ENCODE measurements around the gene MRGPRE.

The MRGPRE gene

DNA sequence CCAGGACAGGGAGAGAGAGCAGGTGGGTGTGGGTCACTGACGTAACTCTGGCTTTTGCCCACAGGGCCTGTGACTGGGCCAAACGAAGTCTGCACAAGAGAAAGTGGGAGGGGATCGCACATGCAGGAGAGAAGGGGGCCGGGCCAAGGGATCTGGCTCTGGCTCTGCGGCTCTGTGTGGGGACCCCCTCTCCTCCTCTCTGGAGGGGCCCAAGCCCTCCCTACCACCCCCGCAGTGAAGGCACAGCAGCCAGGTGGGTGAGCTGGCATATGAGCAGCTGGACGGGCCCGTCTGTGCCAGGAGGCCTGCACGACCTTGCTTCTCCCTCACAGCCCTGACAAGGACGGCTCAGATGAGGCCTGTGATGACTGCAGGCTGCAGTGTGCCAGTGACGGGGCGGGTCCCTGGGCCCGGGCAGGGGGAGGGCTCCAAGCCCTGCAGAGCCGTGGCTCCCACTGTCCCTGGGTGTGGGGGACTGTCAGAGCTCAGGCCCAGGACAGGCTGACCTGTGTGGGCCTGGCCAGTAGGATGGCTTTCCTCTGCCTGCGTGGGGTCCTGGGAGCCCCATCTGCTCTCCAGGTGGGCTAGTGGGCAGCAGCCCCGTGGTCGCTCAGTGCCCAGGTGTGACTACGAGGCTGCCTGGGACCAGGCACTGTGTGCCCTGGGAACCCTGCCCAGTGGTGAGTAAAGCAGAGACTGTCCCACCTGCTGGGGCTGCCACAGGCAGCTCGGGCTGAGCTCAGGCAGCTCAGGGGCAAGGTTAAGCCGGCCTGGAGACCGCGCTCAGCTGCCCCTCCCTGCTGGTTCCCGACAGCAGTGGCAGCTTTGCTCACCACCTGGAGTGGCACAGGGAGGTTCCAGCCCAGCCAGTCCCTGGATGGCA lies 35.8 kb downstream of the MRGPRE start:
- no peak for TF ChIP-seq ZNF274 (IDR thresholded peaks at IDR 0.05; ENCODE audit: low read depth, low read length)
- TF ChIP-seq SUZ12 (IDR thresholded peaks at IDR 0.05; ENCODE audit: extremely low read depth, insufficient read depth, insufficient read length) = no peak
- TF ChIP-seq YY1 (IDR thresholded peaks at IDR 0.05; ENCODE audit: insufficient read depth, insufficient read length) = no peak

GRCh38 chr11:3195251-3196160 lies 36.7 kb downstream of the MRGPRE start:
- TF ChIP-seq ZNF274 (IDR thresholded peaks at IDR 0.05; ENCODE audit: low read depth, low read length) (no peak), SUZ12 (IDR thresholded peaks at IDR 0.05; ENCODE audit: extremely low read depth, insufficient read depth, insufficient read length) (no peak), YY1 (IDR thresholded peaks at IDR 0.05; ENCODE audit: insufficient read depth, insufficient read length) (no peak)
- H3K4me3 ChIP-seq (ENCODE audit: insufficient read length, low read depth) = no peak overlapping the region
- DNase-seq (ENCODE audit: low read depth, low spot score) = no peak
- H3K9ac ChIP-seq (ENCODE audit: insufficient read length, low read depth) = no peak overlapping the region
- H3K27me3 ChIP-seq (ENCODE audit: insufficient read depth, insufficient read length) = no peaks in the 10 kb centered on the region
- H3K4me1 ChIP-seq (ENCODE audit: insufficient read depth, insufficient read length) = peaks cover 29% of the 10 kb centered on the region
- no peaks in the 10 kb centered on the region for H3K36me3 ChIP-seq (ENCODE audit: insufficient read depth, insufficient read length, low read length)
- peaks cover 7% of the 10 kb centered on the region; the same call in 1 of the 2 replicates for H3K9me3 ChIP-seq (ENCODE audit: insufficient read depth, low read length)

More for the DNA sequence above, 35.8 kb downstream of the MRGPRE start:
- Histone ChIP-seq H3K9ac (ENCODE audit: insufficient read length, low read depth) (peak overlapping the region; percentile 58), H3K4me1 (ENCODE audit: insufficient read depth, insufficient read length) (peaks cover 29% of the 10 kb centered on the region), H3K4me3 (ENCODE audit: insufficient read length, low read depth) (no peak overlapping the region), H3K9me3 (ENCODE audit: insufficient read depth, low read length) (peaks cover 7% of the 10 kb centered on the region; the same call in 1 of the 2 replicates), H3K27me3 (ENCODE audit: insufficient read depth, insufficient read length) (no peaks in the 10 kb centered on the region), H3K36me3 (ENCODE audit: insufficient read depth, insufficient read length, low read length) (no peaks in the 10 kb centered on the region)
- DNase-seq (ENCODE audit: low read depth, low spot score) = no peak

GRCh38 chr11:3194016-3194816 lies 38.0 kb downstream of the MRGPRE start:
- peaks cover 33% of the 10 kb centered on the region for H3K4me1 ChIP-seq (ENCODE audit: insufficient read depth, insufficient read length)
- H3K9ac ChIP-seq (ENCODE audit: insufficient read length, low read depth) = peak overlapping the region; percentile 58
- TF ChIP-seq SUZ12 (IDR thresholded peaks at IDR 0.05; ENCODE audit: extremely low read depth, insufficient read depth, insufficient read length) (no peak), YY1 (IDR thresholded peaks at IDR 0.05; ENCODE audit: insufficient read depth, insufficient read length) (no peak), ZNF274 (IDR thresholded peaks at IDR 0.05; ENCODE audit: low read depth, low read length) (no peak)
- no peak for DNase-seq (ENCODE audit: low read depth, low spot score)
- H3K4me3 ChIP-seq (ENCODE audit: insufficient read length, low read depth) = no peak overlapping the region
- H3K36me3 ChIP-seq (ENCODE audit: insufficient read depth, insufficient read length, low read length) = no peaks in the 10 kb centered on the region
- H3K9me3 ChIP-seq (ENCODE audit: insufficient read depth, low read length) = peaks cover 7% of the 10 kb centered on the region; the same call in 1 of the 2 replicates
- no peaks in the 10 kb centered on the region for H3K27me3 ChIP-seq (ENCODE audit: insufficient read depth, insufficient read length)

DNA sequence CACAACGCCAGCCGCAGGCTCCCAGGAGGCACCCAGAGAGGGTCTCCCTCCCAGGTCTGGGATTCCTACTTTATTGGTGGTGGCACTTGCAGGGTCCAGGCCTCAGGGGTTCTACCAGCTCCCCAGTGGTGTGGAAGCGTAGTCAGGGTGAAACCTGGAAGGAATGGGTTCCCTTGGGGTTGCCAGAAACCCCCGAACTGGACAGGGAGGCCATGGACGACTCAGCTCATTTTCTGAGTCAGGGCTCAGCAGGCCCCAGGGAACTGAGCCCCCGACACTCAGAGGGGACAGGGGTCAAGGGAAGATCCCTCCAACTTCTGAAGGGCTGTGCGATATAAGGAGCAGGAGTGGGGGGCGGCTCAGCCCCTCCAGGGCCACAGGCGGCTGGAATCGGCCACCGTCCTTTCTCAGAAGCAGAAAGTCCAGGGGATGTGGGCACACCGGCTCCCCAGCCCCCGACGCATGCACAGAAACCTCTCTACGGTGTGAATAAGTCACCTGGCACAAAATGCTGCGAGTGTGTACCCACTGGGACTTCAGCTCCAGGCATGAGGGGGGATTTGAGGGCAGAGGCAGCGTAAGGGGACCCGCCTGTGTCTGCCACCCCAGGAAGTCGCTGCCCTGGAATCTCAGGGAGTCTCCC lies 38.7 kb downstream of the MRGPRE start:
- Histone ChIP-seq H3K4me1 (ENCODE audit: insufficient read depth, insufficient read length) (peaks cover 35% of the 10 kb centered on the region), H3K4me3 (ENCODE audit: insufficient read length, low read depth) (no peak overlapping the region), H3K27me3 (ENCODE audit: insufficient read depth, insufficient read length) (no peaks in the 10 kb centered on the region), H3K9ac (ENCODE audit: insufficient read length, low read depth) (peak overlapping the region; percentile 58), H3K9me3 (ENCODE audit: insufficient read depth, low read length) (peaks cover 7% of the 10 kb centered on the region; the same call in 1 of the 2 replicates), H3K36me3 (ENCODE audit: insufficient read depth, insufficient read length, low read length) (no peaks in the 10 kb centered on the region)
- no peak for DNase-seq (ENCODE audit: low read depth, low spot score)
- TF ChIP-seq SUZ12 (IDR thresholded peaks at IDR 0.05; ENCODE audit: extremely low read depth, insufficient read depth, insufficient read length) (no peak), ZNF274 (IDR thresholded peaks at IDR 0.05; ENCODE audit: low read depth, low read length) (no peak), YY1 (IDR thresholded peaks at IDR 0.05; ENCODE audit: insufficient read depth, insufficient read length) (no peak)

- Histone ChIP-seq H3K9ac (ENCODE audit: insufficient read length, low read depth) (peak overlapping the region; percentile 58), H3K36me3 (ENCODE audit: insufficient read depth, insufficient read length, low read length) (no peaks in the 10 kb centered on the region), H3K4me3 (ENCODE audit: insufficient read length, low read depth) (no peak overlapping the region), H3K9me3 (ENCODE audit: insufficient read depth, low read length) (peaks cover 7% of the 10 kb centered on the region; the same call in 1 of the 2 replicates), H3K27me3 (ENCODE audit: insufficient read depth, insufficient read length) (no peaks in the 10 kb centered on the region), H3K4me1 (ENCODE audit: insufficient read depth, insufficient read length) (peaks cover 40% of the 10 kb centered on the region)
- TF ChIP-seq YY1 (IDR thresholded peaks at IDR 0.05; ENCODE audit: insufficient read depth, insufficient read length) (no peak), SUZ12 (IDR thresholded peaks at IDR 0.05; ENCODE audit: extremely low read depth, insufficient read depth, insufficient read length) (no peak), ZNF274 (IDR thresholded peaks at IDR 0.05; ENCODE audit: low read depth, low read length) (no peak)
- no peak for DNase-seq (ENCODE audit: low read depth, low spot score)
These were observed 39.5 kb downstream of the MRGPRE start for GRCh38 chr11:3192511-3193372.
